Stimulated activated CD4-positive, alpha-beta T cell treated with anti-CD3 and anti-CD28 coated beads, Interleukin-4, amount 100 ng/mL, for 24 hours (primary cell): ENCODE results near the gene IFRD1.
"Not testable (repeated sequence)": the region's sequence is repeated elsewhere in the genome, so short reads cannot be mapped to it uniquely, and the experiment has no call there.

Source experiments
- DNase-seq: peaks from one replicate; pipeline ENCODE4 v3.0.0-alpha.2; 2020

Gene IFRD1

GRCh38 chr7:112446431-112446830, 3.8 kb upstream of the IFRD1 start:
- DNase-seq = no peak

- no peak for DNase-seq
These were observed 2.9 kb upstream of the IFRD1 start for GRCh38 chr7:112447406-112447805.

- no peak for DNase-seq
These were observed 1.9 kb upstream of the IFRD1 start for GRCh38 chr7:112448381-112448780.

GRCh38 chr7:112448891-112449290, 1.4 kb upstream of the IFRD1 start:
- DNase-seq = no peak

- peak; percentile 66 for DNase-seq
These were observed 907 bp upstream of the IFRD1 start for GRCh38 chr7:112449353-112449752.

- peak; percentile 88 for DNase-seq
These were observed 824 bp downstream of the IFRD1 start for GRCh38 chr7:112450807-112451761.

GRCh38 chr7:112452102-112452888, 2.0 kb downstream of the IFRD1 start:
- DNase-seq = no peak

GRCh38 chr7:112453505-112454171, 3.4 kb downstream of the IFRD1 start:
- DNase-seq = no peak

- DNase-seq = not testable (repeated sequence)
These were observed 3.9 kb downstream of the IFRD1 start for GRCh38 chr7:112454191-112454590.

GRCh38 chr7:112459645-112460044, 9.4 kb downstream of the IFRD1 start:
- no peak for DNase-seq

GRCh38 chr7:112462236-112462635, 12.0 kb downstream of the IFRD1 start:
- no peak for DNase-seq

GRCh38 chr7:112467867-112468266, 17.6 kb downstream of the IFRD1 start:
- no peak for DNase-seq

- no peak for DNase-seq
These were observed 19.9 kb downstream of the IFRD1 start for GRCh38 chr7:112470194-112470593.

- no peak for DNase-seq
These were observed 26.3 kb downstream of the IFRD1 start for GRCh38 chr7:112476390-112477052.

GRCh38 chr7:112481121-112481736, 31.0 kb downstream of the IFRD1 start:
- no peak for DNase-seq

- DNase-seq = no peak
These were observed 31.8 kb downstream of the IFRD1 start for GRCh38 chr7:112481833-112482670.

GRCh38 chr7:112484671-112485167, 34.5 kb downstream of the IFRD1 start:
- DNase-seq = no peak

GRCh38 chr7:112485766-112486165, 35.5 kb downstream of the IFRD1 start:
- DNase-seq = no peak

- no peak for DNase-seq
These were observed 37.4 kb downstream of the IFRD1 start for GRCh38 chr7:112487457-112488263.

- DNase-seq = no peak
These were observed 37.9 kb downstream of the IFRD1 start for GRCh38 chr7:112488264-112488552.
